ENCODE data around the gene POLD2. TPM values are rescaled to one million over a fixed set of nuclear protein-coding genes. Genes with fewer than 3 reads are reported as not detected.

POLD2 gene
- polyA plus RNA-seq, 3 donors, result 99.5 to 127 (median 117) TPM

GRCh38 chr7:44114586-44115310, 8.6 kb downstream of the POLD2 start:
- DNase-seq (ENCODE audit: low read depth in 3 of 3, low spot score in 2 of 3), result no peak

GRCh38 chr7:44113764-44114354, 9.5 kb downstream of the POLD2 start:
- no peak for DNase-seq (ENCODE audit: low read depth in 3 of 3, low spot score in 2 of 3)

GRCh38 chr7:44112997-44113763, 10.2 kb downstream of the POLD2 start:
- no peak for DNase-seq (ENCODE audit: low read depth in 3 of 3, low spot score in 2 of 3)

DNA sequence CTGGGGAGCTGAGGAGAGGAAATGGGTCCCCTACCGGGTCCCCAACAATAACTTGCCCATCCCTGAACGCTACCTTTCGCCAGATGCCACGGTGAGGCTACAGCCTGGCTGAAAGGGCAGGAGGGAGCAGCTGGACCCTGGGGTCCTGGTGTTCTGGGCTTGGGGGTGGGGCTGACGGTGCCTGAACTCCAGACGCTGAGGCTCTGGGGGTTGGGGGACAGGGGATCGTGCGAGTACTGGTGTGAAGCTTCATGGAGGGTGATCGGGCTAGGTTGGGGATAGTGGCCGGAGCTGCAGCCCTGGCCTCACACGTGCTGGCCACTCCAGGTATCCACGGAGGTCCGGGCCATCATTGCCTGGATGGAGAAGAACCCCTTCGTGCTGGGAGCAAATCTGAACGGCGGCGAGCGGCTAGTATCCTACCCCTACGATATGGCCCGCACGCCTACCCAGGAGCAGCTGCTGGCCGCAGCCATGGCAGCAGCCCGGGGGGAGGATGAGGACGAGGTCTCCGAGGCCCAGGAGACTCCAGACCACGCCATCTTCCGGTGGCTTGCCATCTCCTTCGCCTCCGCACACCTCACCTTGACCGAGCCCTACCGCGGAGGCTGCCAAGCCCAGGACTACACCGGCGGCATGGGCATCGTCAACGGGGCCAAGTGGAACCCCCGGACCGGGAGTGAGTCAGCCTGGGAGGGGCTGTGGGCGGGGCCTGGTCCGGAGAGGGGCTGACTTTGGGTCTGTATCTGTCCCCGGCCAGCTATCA, 10.9 kb downstream of the POLD2 start:
- DNase-seq (ENCODE audit: low read depth in 3 of 3, low spot score in 2 of 3), result no peak

- no peak for DNase-seq (ENCODE audit: low read depth in 3 of 3, low spot score in 2 of 3)
These were observed 11.6 kb downstream of the POLD2 start for GRCh38 chr7:44111761-44112160.

DNA sequence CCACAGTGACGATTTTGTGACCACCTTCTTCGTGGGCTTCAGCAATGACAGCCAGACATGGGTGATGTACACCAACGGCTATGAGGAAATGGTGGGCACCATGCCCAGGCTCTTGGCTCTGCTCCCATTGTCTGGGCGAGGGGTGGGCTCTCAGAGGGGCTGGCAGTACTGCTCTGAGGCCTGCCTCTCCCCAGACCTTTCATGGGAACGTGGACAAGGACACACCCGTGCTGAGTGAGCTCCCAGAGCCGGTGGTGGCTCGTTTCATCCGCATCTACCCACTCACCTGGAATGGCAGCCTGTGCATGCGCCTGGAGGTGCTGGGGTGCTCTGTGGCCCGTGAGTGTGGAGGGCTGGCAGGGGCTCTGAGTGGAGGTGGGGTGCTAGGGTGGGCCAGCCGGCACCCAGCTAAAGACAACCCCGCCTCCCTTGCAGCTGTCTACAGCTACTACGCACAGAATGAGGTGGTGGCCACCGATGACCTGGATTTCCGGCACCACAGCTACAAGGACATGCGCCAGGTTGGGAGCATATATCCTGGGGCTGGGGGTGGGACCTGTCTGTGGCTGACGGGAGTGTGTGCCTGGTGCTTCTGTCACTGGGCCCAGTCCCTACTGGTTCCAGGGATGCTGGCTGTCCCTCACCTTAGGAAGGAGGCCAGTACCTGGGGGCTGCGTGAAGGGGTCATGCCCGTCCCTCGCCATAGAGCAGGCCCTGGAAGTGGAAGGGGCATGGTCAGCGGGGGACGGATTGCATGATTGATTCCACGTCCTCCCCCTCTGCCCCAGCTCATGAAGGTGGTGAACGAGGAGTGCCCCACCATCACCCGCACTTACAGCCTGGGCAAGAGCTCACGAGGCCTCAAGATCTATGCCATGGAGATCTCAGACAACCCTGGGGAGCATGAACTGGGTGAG, 12.4 kb downstream of the POLD2 start:
- no peak for DNase-seq (ENCODE audit: low read depth in 3 of 3, low spot score in 2 of 3)

GRCh38 chr7:44109991-44110390, 13.4 kb downstream of the POLD2 start:
- DNase-seq (ENCODE audit: low read depth in 3 of 3, low spot score in 2 of 3), result no peak

- no peak for DNase-seq (ENCODE audit: low read depth in 3 of 3, low spot score in 2 of 3)
These were observed 14.3 kb downstream of the POLD2 start for GRCh38 chr7:44108768-44109750.

GRCh38 chr7:44107961-44108767, 15.2 kb downstream of the POLD2 start:
- DNase-seq (ENCODE audit: low read depth in 3 of 3, low spot score in 2 of 3), result no peak

GRCh38 chr7:44107116-44107960, 16.0 kb downstream of the POLD2 start:
- DNase-seq (ENCODE audit: low read depth in 3 of 3, low spot score in 2 of 3), result no peak

DNA sequence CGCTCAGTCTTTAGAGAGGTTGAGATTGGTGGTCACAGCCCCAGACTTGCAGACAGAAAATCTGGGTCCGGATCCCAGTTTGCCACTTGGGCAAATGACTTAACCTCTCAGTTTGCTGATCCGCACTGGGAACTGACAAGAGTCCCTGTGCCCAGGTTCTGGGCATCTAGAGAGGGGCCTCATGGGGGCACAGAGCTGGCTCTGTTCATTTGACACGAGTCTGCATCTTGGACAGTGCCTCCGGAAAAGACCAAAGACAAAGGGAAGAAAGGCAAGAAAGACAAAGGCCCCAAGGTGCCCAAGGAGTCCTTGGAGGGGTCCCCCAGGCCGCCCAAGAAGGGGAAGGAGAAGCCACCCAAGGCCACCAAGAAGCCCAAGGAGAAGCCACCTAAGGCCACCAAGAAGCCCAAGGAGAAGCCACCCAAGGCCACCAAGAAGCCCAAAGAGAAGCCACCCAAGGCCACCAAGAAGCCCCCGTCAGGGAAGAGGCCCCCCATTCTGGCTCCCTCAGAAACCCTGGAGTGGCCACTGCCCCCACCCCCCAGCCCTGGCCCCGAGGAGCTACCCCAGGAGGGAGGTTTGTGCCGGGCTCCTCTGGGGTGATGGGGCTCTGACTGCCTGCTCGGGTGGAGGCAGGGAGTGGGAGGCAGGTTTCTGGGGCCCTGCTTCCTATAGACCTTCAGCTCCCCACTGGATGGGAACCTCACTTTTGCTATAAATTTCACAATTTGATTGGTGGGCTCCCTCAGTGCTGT, 16.9 kb downstream of the POLD2 start:
- no peak for DNase-seq (ENCODE audit: low read depth in 3 of 3, low spot score in 2 of 3)

GRCh38 chr7:44105832-44106231, 17.5 kb downstream of the POLD2 start:
- no peak for DNase-seq (ENCODE audit: low read depth in 3 of 3, low spot score in 2 of 3)

DNA sequence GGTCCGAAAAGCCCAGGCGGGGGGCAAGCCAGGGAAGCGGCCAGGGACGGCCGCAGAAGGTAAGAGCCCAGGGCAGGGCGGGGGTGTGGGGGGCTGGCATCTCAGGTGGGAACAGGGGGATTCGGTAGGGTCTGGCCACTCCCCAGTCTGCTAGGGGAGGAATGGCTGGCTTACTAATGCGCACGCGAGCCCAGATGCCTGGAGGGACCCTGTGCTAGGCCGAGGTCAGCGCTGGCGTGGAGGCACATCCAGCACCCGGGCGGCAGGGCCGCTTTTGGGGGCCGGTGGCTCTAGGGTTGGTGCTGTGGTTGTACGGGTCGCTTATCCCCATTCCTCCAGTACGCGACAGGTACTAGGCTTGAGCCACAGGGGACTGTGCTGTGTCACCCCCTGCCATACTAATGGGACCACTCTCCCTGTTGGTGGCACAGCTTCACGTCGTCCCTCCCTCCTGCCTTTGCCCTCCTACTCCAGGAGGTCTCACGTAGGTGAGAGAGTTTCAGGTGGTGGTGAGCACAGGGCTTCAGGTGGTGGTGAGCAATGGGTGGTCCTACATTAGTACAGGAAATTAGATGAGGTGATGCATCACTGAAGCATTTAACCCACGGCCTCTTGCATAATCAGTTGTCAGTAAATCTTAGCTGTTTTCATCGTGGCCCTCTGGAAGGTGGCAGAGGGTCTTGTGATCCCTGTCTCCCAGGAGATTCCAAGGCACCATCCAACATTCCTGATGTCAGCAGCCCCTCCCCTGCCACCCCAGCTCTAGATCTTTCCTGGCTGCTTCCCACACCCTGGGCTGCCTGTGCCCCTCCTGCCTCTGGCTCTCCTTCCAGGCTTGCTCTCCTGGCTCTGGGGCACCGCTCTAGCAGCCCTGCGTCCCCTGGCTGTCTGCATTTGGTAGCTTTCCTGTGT, 18.2 kb downstream of the POLD2 start:
- no peak for DNase-seq (ENCODE audit: low read depth in 3 of 3, low spot score in 2 of 3)

- DNase-seq (ENCODE audit: low read depth in 3 of 3, low spot score in 2 of 3), result no peak
These were observed 19.2 kb downstream of the POLD2 start, which contains the start of gene AEBP1 for GRCh38 chr7:44103923-44104859. AEBP1 (plus strand) TSS chr7:44104345; CDS start chr7:44104666, 321 bp downstream.

Data from right renal cortex interstitium (tissue), 3 donors.